Small intestine (tissue), 7 donors: ENCODE results near the gene PRSS21. TPM values are rescaled to one million over a fixed set of nuclear protein-coding genes. Genes with fewer than 3 reads are reported as not detected.

Source experiments
- DNase-seq, 2 donors: peaks; one replicate each; pipeline versions ENCODE4 v3.0.0 to v3.0.0-alpha.2; 2013
- FAIRE-seq: peaks from 2 replicates; lab custom pipeline; 2012; peaks lifted over from hg19 to GRCh38; lab: Jason Lieb, UNC
- H3K27ac ChIP-seq, 3 donors: one replicate each; pipeline ENCODE4 v1.5.1; 2013; ENCODE audit warnings: low read length in 2 of 3, mild to moderate bottlenecking in 2 of 3, control low read depth in 1 of 3, inconsistent platforms in 1 of 3, low read depth in 1 of 3, moderate library complexity in 1 of 3
- H3K27me3 ChIP-seq, 3 donors: one replicate each; pipeline ENCODE4 v1.6.1; 2013; ENCODE audit warnings: low read length in 3 of 3, inconsistent platforms in 1 of 3; ENCODE audit not compliant: control insufficient read depth in 3 of 3, insufficient read depth in 3 of 3
- H3K36me3 ChIP-seq, 3 donors: one replicate each; pipeline ENCODE4 v1.6.1; 2013; ENCODE audit warnings: low read length in 3 of 3, inconsistent platforms in 1 of 3, low read depth in 1 of 3, mild to moderate bottlenecking in 1 of 3, moderate library complexity in 1 of 3; ENCODE audit not compliant: control insufficient read depth in 3 of 3, insufficient read depth in 2 of 3
- H3K4me1 ChIP-seq, 3 donors: one replicate each; pipeline ENCODE4 v1.6.1; 2013; ENCODE audit warnings: low read length in 2 of 3, inconsistent platforms in 1 of 3, low read depth in 1 of 3, mild to moderate bottlenecking in 1 of 3, moderate library complexity in 1 of 3; ENCODE audit not compliant: control insufficient read depth in 3 of 3, insufficient read depth in 2 of 3
- H3K4me3 ChIP-seq, 3 donors: one replicate each; pipeline ENCODE4 v1.5.1; 2013; ENCODE audit warnings: low read length in 3 of 3, control low read depth in 1 of 3, inconsistent platforms in 1 of 3, low read depth in 1 of 3, mild to moderate bottlenecking in 1 of 3, moderate library complexity in 1 of 3
- H3K9me3 ChIP-seq, 2 donors: one replicate each; pipeline ENCODE4 v1.6.1; 2013; ENCODE audit warnings: low read depth in 1 of 2, low read length in 1 of 2; ENCODE audit not compliant: control insufficient read depth in 2 of 2, insufficient read depth in 1 of 2
- WGBS, 3 donors: extraction: QIAGEN DNeasy Blood & Tissue Kit; methylation state at CpG; one replicate each; pipeline ENCODE4 v1.1.7; 2013; 5-methylcytosine and 5-hydroxymethylcytosine counted together
- polyA plus RNA-seq, 4 donors: library from polyadenylated mRNA; stranded (reverse) in 3 of 4; unstranded in 1 of 4; fragments of 200-250 nt in 3 of 4; fragments of 120-200 nt in 1 of 4; gene quantifications; one replicate each; pipeline versions ENCODE4 v1.2.1 to v1.2.3, GENCODE V29; 2013
- donor health status: healthy with polysubstance abuse.
- donor health status: control.
- donor health status: control.
- donor health status: Bipolar disorder and iron deficiency.
- donor health status: healthy.

PRSS21 gene
- polyA plus RNA-seq, 4 donors: 0.15 to 0.19 TPM; not detected in 2

GRCh38 chr16:2784358-2785100, 32.5 kb upstream of the PRSS21 start:
- no peaks in the 10 kb centered on the region for H3K9me3 ChIP-seq
- no peaks in the 10 kb centered on the region for H3K36me3 ChIP-seq
- DNase-seq (peak in 1 of 2 donors; percentile 28), FAIRE-seq (no peak)
- peaks cover 0 to 9% (median 0%) of the 10 kb centered on the region in 3 donors for H3K4me1 ChIP-seq
- no peak overlapping the region for H3K4me3 ChIP-seq
- peaks cover 2 to 42% (median 13%) of the 10 kb centered on the region in 3 donors for H3K27me3 ChIP-seq
- H3K27ac ChIP-seq: no peak overlapping the region
- 34 to 50% (median 45%) methylated on average over 15 of the region's 15 CpGs for WGBS, 3 donors

GRCh38 chr16:2785101-2785991, 31.7 kb upstream of the PRSS21 start:
- H3K4me1 ChIP-seq: peaks cover 0 to 9% (median 0%) of the 10 kb centered on the region in 3 donors
- FAIRE-seq (no peak), DNase-seq (peak; percentile 21 to 22)
- 10 to 13% (median 12%) methylated on average over 58 to 79 of the region's 79 CpGs for WGBS, 3 donors
- peaks cover 2 to 42% (median 13%) of the 10 kb centered on the region in 3 donors for H3K27me3 ChIP-seq
- H3K9me3 ChIP-seq: no peaks in the 10 kb centered on the region
- no peak overlapping the region for H3K27ac ChIP-seq
- H3K36me3 ChIP-seq: no peaks in the 10 kb centered on the region
- peak overlapping the region in 1 of 3 donors; percentile 33 for H3K4me3 ChIP-seq

- Histone ChIP-seq H3K27ac (no peak overlapping the region), H3K36me3 (no peaks in the 10 kb centered on the region), H3K27me3 (peaks cover 2 to 47% (median 18%) of the 10 kb centered on the region in 3 donors), H3K4me1 (peaks cover 0 to 9% (median 0%) of the 10 kb centered on the region in 3 donors), H3K9me3 (no peaks in the 10 kb centered on the region), H3K4me3 (no peak overlapping the region)
- FAIRE-seq: no peak
- DNase-seq: no peak
- 22 to 53% (median 38%) methylated on average over 15 of the region's 15 CpGs for WGBS, 3 donors
These were observed 30.8 kb upstream of the PRSS21 start for GRCh38 chr16:2786061-2786825.

DNA sequence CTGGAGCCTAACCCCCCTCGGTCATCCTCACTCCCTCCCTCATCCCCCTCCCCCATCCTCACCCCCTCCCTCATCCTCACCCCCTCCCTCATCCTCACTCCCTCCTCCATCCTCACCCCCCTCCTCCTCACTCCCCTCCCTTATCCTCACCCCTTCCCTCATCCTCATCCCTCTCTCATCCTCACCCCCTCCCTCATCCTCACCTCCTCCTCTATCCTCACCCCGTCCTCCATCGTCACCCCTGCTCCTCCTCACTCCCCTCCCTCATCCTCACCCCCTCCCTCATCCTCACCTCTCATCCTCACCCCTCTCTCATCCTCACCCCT, 30.2 kb upstream of the PRSS21 start:
- DNase-seq (no peak), FAIRE-seq (no peak)
- Histone ChIP-seq H3K4me3 (no peak overlapping the region), H3K27ac (no peak overlapping the region), H3K27me3 (peaks cover 2 to 48% (median 18%) of the 10 kb centered on the region in 3 donors), H3K4me1 (peaks cover 0 to 9% (median 0%) of the 10 kb centered on the region in 3 donors), H3K36me3 (no peaks in the 10 kb centered on the region), H3K9me3 (no peaks in the 10 kb centered on the region)
- 21 to 51% (median 38%) methylated on average over 2 to 3 of the region's 3 CpGs for WGBS, 3 donors

DNA sequence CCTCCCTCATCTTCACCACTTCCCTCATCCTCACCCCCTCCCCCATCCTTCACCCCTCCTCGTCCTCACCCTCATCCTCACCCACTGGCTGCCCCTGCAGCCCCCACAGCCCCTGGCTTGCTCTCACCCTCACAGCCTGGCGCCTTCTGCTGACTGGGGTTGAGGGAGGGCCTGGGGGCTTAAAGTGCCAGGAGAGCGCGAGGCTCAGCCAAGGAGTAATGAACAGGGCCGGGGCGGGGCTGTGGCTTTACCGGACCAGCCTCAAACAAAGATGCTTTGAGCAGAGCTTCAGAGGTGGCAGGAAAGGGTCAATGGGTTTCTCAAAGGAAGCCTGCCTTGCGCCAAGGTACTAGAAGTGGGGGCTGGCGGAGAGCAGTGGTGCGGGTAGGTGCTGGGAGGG, 29.6 kb upstream of the PRSS21 start, which contains the start of gene PRSS33:
PRSS33 (minus strand) TSS at position 155 of the 400 bp plus-strand sequence. CDS start 1,013 bp downstream, outside the sequence.
- no peak for DNase-seq
- H3K9me3 ChIP-seq: no peaks in the 10 kb centered on the region
- H3K4me1 ChIP-seq: peaks cover 0 to 9% (median 0%) of the 10 kb centered on the region in 3 donors
- no peak for FAIRE-seq
- peaks cover 2 to 46% (median 18%) of the 10 kb centered on the region in 3 donors for H3K27me3 ChIP-seq
- no peak within 1 kb of the TSS for H3K4me3 ChIP-seq
- WGBS, 3 donors: 18 to 29% (median 26%) methylated on average over 10 of the region's 10 CpGs
- H3K27ac ChIP-seq: no peak within 1 kb of the TSS
- H3K36me3 ChIP-seq: no peaks in the 10 kb centered on the region

GRCh38 chr16:2787961-2788360, 29.1 kb upstream of the PRSS21 start:
- DNase-seq (no peak), FAIRE-seq (no peak)
- Histone ChIP-seq H3K36me3 (no peaks in the 10 kb centered on the region), H3K9me3 (no peaks in the 10 kb centered on the region), H3K27me3 (peaks cover 2 to 43% (median 18%) of the 10 kb centered on the region in 3 donors), H3K4me1 (peaks cover 0 to 9% (median 0%) of the 10 kb centered on the region in 3 donors), H3K27ac (no peak overlapping the region), H3K4me3 (no peak overlapping the region)
- WGBS, 3 donors: 47 to 64% (median 47%) methylated on average over 7 of the region's 7 CpGs

DNA sequence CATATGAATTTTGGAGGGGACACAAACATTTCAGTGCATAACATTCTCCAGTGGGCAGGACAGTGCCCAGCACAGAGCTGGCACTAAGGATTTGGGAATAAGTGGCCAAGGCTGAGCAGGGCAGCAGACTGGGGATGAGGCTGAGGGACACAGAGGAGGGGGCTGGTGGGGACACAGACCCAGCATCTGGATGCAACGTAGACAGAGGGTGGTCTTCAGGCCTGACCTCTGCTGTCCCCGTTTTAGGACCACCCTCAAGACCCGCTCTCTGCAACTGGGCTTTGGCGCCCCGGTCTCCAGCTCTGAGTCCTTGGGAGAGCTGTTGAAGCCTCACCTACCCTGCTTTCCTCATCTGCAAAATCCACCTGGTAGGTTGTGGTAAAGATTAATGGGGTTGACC, 26.4 kb upstream of the PRSS21 start:
- Histone ChIP-seq H3K4me3 (no peak overlapping the region), H3K4me1 (peaks cover 0 to 20% (median 2%) of the 10 kb centered on the region in 3 donors), H3K27ac (no peak overlapping the region), H3K27me3 (peaks cover 0 to 26% (median 17%) of the 10 kb centered on the region in 3 donors), H3K36me3 (no peaks in the 10 kb centered on the region), H3K9me3 (no peaks in the 10 kb centered on the region)
- DNase-seq (no peak), FAIRE-seq (no peak)
- WGBS, 3 donors: 82 to 85% (median 84%) methylated on average over 5 of the region's 5 CpGs
